Brain (organoid and tissue), 1 donor: ENCODE measurements around the gene KRT6B. TPM values are rescaled to one million over a fixed set of nuclear protein-coding genes. Genes with fewer than 3 reads are reported as not detected.

Experiments
- polyA plus RNA-seq: library from polyadenylated mRNA; stranded (reverse); fragments of 350-450 nt; fragmentation: Illumina TruSeq; extraction: RNeasy Lipid Tissue Mini Kit (QIAGEN cat#74804); gene quantifications from one replicate; pipeline ENCODE4 v1.2.3, GENCODE V29; 2015; ENCODE audit warnings: low read depth, low replicate concordance; ENCODE audit not compliant: insufficient read depth

Gene KRT6B
- polyA plus RNA-seq, 1 donor from 2014 or later: not detected

Other genes with a start within 250 kb of the KRT6B start
- gene KRT7, start 218.9 kb downstream of the KRT6B start, polyA plus RNA-seq: 2.1 TPM
- 0.34 TPM for gene KRT86, start 177.5 kb downstream of the KRT6B start, polyA plus RNA-seq
- gene KRT81, start 160.6 kb downstream of the KRT6B start, polyA plus RNA-seq: 0.76 TPM
- gene KRT83, start 130.7 kb downstream of the KRT6B start, polyA plus RNA-seq: 1.1 TPM
- not detected for gene KRT85, start 84.7 kb downstream of the KRT6B start, polyA plus RNA-seq
- gene KRT84, start 66.5 kb downstream of the KRT6B start, polyA plus RNA-seq: not detected
- not detected for gene KRT82, start 45.8 kb downstream of the KRT6B start, polyA plus RNA-seq
- gene KRT75, start 17.8 kb downstream of the KRT6B start, polyA plus RNA-seq: 0.14 TPM
- not detected for gene KRT6C, start 21.7 kb upstream of the KRT6B start, polyA plus RNA-seq
- not detected for gene KRT6A, start 41.1 kb upstream of the KRT6B start, polyA plus RNA-seq
- gene KRT5, start 68.2 kb upstream of the KRT6B start, polyA plus RNA-seq: 0.20 TPM
- gene KRT71, start 101.0 kb upstream of the KRT6B start, polyA plus RNA-seq: not detected
- gene KRT74, start 121.7 kb upstream of the KRT6B start, polyA plus RNA-seq: not detected
- gene KRT72, start 149.3 kb upstream of the KRT6B start, polyA plus RNA-seq: not detected
- not detected for gene KRT73, start 166.4 kb upstream of the KRT6B start, polyA plus RNA-seq
- gene KRT2, start 200.1 kb upstream of the KRT6B start, polyA plus RNA-seq: not detected
- not detected for gene KRT1, start 228.3 kb upstream of the KRT6B start, polyA plus RNA-seq